Measurements from ENCODE around the gene BNC2. TPM values are rescaled to one million over a fixed set of nuclear protein-coding genes. Genes with fewer than 3 reads are reported as not detected.

Gene BNC2
- total and polyA plus RNA-seq, 7 donors, result 0.23 to 205 (median 117) TPM

- Histone ChIP-seq H3K27ac (no peak overlapping the region), H3K9me3 (no peaks in the 10 kb centered on the region), H3K4me3 (no peak overlapping the region), H3K36me3 (no peaks in the 10 kb centered on the region), H3K4me1 (peaks cover 0 to 42% (median 18%) of the 10 kb centered on the region in 4 donors), H3K27me3 (no peaks in the 10 kb centered on the region)
- TF ChIP-seq EP300 (IDR thresholded peaks at IDR 0.05), result no peak
- TF ChIP-seq POLR2AphosphoS5 (IDR thresholded peaks at IDR 0.05), result no peak
- no peak for TF ChIP-seq CTCF (IDR thresholded peaks at IDR 0.05)
- no peak for TF ChIP-seq POLR2A (IDR thresholded peaks at IDR 0.05)
- intact Hi-C loops (cut with DNase I), result no loop called here
- DNase-seq, result no peak
These were observed 275.7 kb downstream of the BNC2 start for GRCh38 chr9:16594787-16595186.

DNA sequence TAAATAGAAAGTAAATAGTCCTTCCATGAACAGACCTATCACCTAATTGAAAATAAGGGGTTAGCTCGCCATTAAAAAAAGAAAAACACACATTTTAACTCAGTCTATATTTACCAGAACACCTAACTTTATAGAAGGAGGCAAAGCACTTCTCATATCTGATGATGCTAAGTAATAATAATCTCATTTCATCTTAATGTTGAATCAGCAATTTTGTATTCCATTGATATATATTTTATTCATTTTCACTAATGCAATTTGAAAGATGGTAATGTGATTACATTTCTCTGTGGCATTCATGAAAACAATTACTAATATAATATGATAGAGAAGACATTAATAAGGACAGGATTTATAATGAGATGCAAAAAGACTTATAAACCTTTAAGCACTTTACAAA, 276.7 kb downstream of the BNC2 start:
- 75 to 83% methylated on average over 1 of the region's 1 CpG for WGBS, 2 donors
- intact Hi-C loops (cut with DNase I), result no loop called here
- no peak for DNase-seq
- Histone ChIP-seq H3K9me3 (no peaks in the 10 kb centered on the region), H3K4me1 (peaks cover 0 to 42% (median 18%) of the 10 kb centered on the region in 4 donors), H3K27me3 (no peaks in the 10 kb centered on the region), H3K36me3 (no peaks in the 10 kb centered on the region), H3K27ac (no peak overlapping the region), H3K4me3 (no peak overlapping the region)
- no peak for TF ChIP-seq POLR2AphosphoS5 (IDR thresholded peaks at IDR 0.05)
- TF ChIP-seq EP300 (IDR thresholded peaks at IDR 0.05), result no peak
- no peak for TF ChIP-seq POLR2A (IDR thresholded peaks at IDR 0.05)
- no peak for TF ChIP-seq CTCF (IDR thresholded peaks at IDR 0.05)

DNA sequence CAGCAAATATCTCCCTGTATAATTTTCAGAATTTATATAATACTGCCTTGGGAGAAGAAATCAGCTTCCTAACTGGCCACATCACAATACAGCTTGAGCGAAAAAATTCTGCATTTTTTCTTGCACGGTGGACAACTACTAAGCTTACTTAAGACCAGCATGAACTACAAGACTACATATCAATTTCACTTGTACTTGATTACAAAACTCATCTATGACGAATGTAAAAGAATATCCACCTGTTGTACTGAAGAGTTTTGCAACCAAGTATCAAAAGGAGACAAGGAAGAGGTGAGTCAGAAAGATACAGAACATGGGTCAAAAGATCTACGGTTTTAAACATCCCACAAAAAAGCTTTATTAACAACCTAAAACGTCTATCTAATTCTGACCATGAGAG, 279.4 kb downstream of the BNC2 start:
- H3K9me3 ChIP-seq, result no peaks in the 10 kb centered on the region
- H3K4me1 ChIP-seq, result peaks cover 0 to 32% (median 10%) of the 10 kb centered on the region in 4 donors
- H3K27ac ChIP-seq, result no peak overlapping the region
- no peak for TF ChIP-seq CTCF (IDR thresholded peaks at IDR 0.05)
- no peak for TF ChIP-seq POLR2A (IDR thresholded peaks at IDR 0.05)
- no peak for TF ChIP-seq EP300 (IDR thresholded peaks at IDR 0.05)
- TF ChIP-seq POLR2AphosphoS5 (IDR thresholded peaks at IDR 0.05), result no peak
- WGBS, 2 donors, result 70 to 71% methylated on average over 5 of the region's 5 CpGs
- no peak for DNase-seq
- H3K27me3 ChIP-seq, result no peaks in the 10 kb centered on the region
- intact Hi-C loops (cut with DNase I), result no loop called here
- H3K4me3 ChIP-seq, result no peak overlapping the region
- H3K36me3 ChIP-seq, result no peaks in the 10 kb centered on the region

DNA sequence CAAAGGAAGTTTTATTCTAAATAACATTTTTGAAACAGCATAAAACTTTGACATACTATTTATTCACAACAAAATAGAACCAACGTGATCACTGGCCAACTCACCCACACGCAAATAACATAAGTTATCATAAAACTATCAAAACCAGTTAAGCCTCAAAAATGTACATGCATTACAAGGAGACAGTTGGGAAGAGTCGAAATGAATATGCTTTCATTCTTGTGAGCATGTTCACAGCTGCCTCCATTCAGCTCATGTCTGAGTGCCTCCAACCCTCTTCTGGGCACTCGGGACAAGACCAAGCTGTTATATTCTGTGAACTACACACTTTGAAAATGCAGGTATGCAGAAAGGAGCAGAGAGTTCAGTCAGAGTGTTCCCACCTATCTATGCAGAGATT, 284.9 kb downstream of the BNC2 start:
- Histone ChIP-seq H3K9me3 (no peaks in the 10 kb centered on the region), H3K36me3 (no peaks in the 10 kb centered on the region), H3K27me3 (no peaks in the 10 kb centered on the region), H3K4me3 (no peak overlapping the region), H3K4me1 (peaks cover 0 to 70% (median 50%) of the 10 kb centered on the region in 4 donors), H3K27ac (peak overlapping the region in 3 of 4 donors; percentile 79 to 86 (median 83))
- TF ChIP-seq CTCF (IDR thresholded peaks at IDR 0.05) (no peak), EP300 (IDR thresholded peaks at IDR 0.05) (no peak), POLR2AphosphoS5 (IDR thresholded peaks at IDR 0.05) (no peak), POLR2A (IDR thresholded peaks at IDR 0.05) (no peak)
- intact Hi-C loops (cut with DNase I), result no loop called here
- 71 to 76% methylated on average over 4 of the region's 4 CpGs for WGBS, 2 donors
- DNase-seq, result no peak

DNA sequence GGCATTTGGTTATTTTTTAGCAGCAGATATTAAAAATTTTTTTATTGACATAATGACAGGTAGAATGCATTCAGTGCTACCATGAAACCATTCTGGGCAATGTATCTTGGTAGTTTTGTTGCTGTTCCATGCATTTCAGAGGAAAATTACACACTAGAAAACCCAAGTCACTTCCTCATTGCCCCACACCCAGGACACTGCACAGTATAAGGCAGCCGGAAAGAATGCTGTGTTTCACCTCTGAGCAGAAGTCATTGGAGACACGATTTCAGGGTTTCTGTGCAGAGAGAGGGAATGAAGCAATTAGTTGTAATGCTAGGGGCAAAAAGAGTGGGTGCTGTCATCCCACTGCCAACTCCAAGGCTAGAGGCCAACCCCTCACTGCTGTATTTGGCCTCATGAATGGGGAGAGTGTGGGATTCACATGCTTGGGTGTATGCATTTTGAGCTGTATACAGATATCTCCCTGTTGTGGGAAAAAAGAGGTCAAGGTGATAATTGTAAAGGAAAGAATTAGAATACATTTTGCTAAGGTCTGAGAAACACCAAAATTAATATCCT, 290.5 kb downstream of the BNC2 start:
- Histone ChIP-seq H3K27me3 (no peaks in the 10 kb centered on the region), H3K27ac (peak overlapping the region in 3 of 4 donors; percentile 3 to 86 (median 79)), H3K4me3 (no peak overlapping the region), H3K36me3 (no peaks in the 10 kb centered on the region), H3K9me3 (no peaks in the 10 kb centered on the region), H3K4me1 (peaks cover 0 to 85% (median 71%) of the 10 kb centered on the region in 4 donors)
- no peak for TF ChIP-seq EP300 (IDR thresholded peaks at IDR 0.05)
- 19 to 71% methylated on average over 2 of the region's 2 CpGs for WGBS, 2 donors
- intact Hi-C loops (cut with DNase I), result loop anchor here (5.0 kb wide), 1 partner anchor 147 kb away; no protein-coding TSS in a partner anchor
- DNase-seq, result no peak
